AG04450 (cell line): ENCODE results near the gene ECSIT. TPM values are rescaled to one million over a fixed set of nuclear protein-coding genes. Genes with fewer than 3 reads are reported as not detected.

Source experiments
- CTCF ChIA-PET: fragments of 300-600, 350-600 bp; formaldehyde crosslinking; extraction: SDS; loops from one replicate; lab custom pipeline; 2022; ENCODE audit warnings: antibody characterized with exemption, inconsistent platforms; lab: Charles Lee
- POLR2A ChIA-PET: fragments of 350-600 bp; formaldehyde crosslinking; extraction: SDS; loops from one replicate; lab custom pipeline; 2021; ENCODE audit warnings: antibody characterized with exemption, inconsistent platforms; lab: Yijun Ruan, JAX
- DNase-seq: peaks from one replicate; pipeline ENCODE4 v3.0.0-alpha.2; 2011; ENCODE audit warnings: low read depth, low spot score
- H3K27ac ChIP-seq: one replicate; pipeline ENCODE4 v1.5.1; 2012; ENCODE audit warnings: low read depth, low read length, control low read depth
- H3K27me3 ChIP-seq: one replicate; pipeline ENCODE4 v1.6.0; 2012; ENCODE audit warnings: low read length; ENCODE audit not compliant: control insufficient read depth, insufficient read depth
- H3K4me3 ChIP-seq: 2 replicates; pipeline ENCODE4 v1.5.1; 2011; ENCODE audit warnings: mild to moderate bottlenecking, low read depth, low read length, control low read depth
- H3K9me3 ChIP-seq: 2 replicates; pipeline ENCODE4 v1.5.1; 2012; ENCODE audit warnings: low read length; ENCODE audit not compliant: control insufficient read depth, insufficient read depth
- polyA plus RNA-seq: library from polyadenylated mRNA; depleted of rRNA; stranded (reverse); fragments of >200 nt; gene quantifications from 2 replicates; pipeline ENCODE4 v1.2.3, GENCODE V29; 2011
- TF ChIP-seq, protein P1 (sequence below): IDR thresholded peaks from 2 replicates; pipeline ENCODE4 v1.5.1; 2011; ENCODE audit warnings: low read depth, low read length, control low read depth, inconsistent platforms

The ECSIT gene
- polyA plus RNA-seq, 1 experiment: 28.2 TPM

DNA sequence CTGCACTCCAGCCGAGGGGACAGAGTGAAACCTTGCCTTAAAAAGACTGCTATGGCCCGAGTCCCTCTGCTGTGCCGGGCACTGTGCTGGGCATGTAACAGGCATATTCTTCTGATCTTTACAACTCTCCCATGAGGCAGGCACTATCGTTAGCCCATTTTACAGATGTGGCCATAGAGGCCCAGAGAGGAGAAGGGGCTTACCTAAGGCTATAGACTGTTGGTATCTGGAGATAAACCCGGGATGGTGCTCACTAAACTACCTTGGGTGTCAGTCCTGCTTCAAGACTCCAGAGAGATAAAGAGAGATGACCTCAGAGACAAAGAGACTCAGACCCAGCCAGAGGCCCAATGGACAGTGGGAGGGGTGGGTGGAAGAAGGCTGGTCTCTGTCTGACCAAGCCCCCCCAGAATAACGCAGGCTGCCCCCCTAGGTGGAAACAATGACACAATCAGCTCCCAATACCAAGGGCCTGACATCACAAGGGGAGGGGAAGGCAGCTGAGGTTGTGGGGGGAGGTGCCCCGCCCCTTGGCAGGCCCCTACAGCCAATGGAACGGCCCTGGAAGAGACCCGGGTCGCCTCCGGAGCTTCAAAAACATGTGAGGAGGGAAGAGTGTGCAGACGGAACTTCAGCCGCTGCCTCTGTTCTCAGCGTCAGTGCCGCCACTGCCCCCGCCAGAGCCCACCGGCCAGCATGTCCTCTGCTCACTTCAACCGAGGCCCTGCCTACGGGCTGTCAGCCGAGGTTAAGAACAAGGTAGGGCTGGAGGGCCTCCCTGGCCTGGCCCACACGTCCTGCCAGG, 9.5 kb upstream of the ECSIT start, which contains the start of gene CNN1:
TSS of gene CNN1 (plus strand) at position 620 of the 805 bp plus-strand sequence. CDS start at position 697, 77 bp downstream.
- peak within 1 kb of the TSS; percentile 61 for H3K4me3 ChIP-seq
- no peaks in the 10 kb centered on the region for H3K27me3 ChIP-seq
- DNase-seq: peak; percentile 74

DNA sequence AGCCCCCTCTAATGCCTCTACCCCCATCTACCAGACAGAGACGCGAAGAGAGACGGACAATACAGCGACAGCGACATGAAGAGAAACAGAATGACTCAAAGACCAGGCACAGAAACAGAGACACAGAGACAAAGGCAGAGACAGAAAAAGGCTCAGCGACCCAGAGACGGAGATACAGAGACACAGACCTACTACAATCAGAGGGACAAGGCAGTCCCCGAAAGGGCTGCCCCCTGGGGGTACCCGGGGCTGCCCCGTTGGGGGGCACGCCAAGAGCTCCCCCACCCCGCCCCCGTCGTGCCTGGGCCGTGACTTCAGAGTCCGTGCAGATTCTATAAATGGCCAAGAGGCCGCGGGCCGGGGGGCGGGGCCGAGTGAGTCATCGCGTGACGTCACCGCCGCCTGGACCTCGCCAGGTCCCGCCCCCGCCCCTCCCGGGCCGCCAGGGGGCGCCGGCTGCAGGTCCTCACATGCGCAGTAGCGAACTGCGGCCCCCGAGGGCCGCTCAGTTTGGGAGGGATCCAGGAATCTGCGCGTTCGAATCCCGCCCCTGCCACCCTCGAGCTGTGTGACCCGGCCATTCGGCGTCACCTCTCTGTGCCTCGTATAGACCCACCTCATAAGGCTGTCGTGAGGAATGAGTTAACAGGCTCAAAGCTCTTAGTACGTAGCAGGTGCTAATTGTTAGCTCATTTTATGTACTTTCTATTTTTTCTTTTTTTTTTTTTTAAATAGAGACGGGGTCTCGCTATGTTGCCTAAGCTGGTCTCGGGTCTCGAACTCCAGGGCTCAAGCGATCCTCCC, 7.1 kb upstream of the ECSIT start:
- Histone ChIP-seq H3K27ac (peak overlapping the region; percentile 81), H3K9me3 (no peaks in the 10 kb centered on the region), H3K27me3 (no peaks in the 10 kb centered on the region), H3K4me3 (peak overlapping the region; percentile 50)
- TF ChIP-seq, protein P1, sequence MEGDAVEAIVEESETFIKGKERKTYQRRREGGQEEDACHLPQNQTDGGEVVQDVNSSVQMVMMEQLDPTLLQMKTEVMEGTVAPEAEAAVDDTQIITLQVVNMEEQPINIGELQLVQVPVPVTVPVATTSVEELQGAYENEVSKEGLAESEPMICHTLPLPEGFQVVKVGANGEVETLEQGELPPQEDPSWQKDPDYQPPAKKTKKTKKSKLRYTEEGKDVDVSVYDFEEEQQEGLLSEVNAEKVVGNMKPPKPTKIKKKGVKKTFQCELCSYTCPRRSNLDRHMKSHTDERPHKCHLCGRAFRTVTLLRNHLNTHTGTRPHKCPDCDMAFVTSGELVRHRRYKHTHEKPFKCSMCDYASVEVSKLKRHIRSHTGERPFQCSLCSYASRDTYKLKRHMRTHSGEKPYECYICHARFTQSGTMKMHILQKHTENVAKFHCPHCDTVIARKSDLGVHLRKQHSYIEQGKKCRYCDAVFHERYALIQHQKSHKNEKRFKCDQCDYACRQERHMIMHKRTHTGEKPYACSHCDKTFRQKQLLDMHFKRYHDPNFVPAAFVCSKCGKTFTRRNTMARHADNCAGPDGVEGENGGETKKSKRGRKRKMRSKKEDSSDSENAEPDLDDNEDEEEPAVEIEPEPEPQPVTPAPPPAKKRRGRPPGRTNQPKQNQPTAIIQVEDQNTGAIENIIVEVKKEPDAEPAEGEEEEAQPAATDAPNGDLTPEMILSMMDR: peak; percentile 82
- POLR2A ChIA-PET: interaction anchor here (1.1 kb wide), 2 partner anchors 23 to 155 kb away, joined by 3 read pairs; partner anchors contain the start of gene ELOF1
- CTCF ChIA-PET: interaction anchor here (0.6 to 2.3 kb wide), 25 partner anchors 8 to 1079 kb away, joined by 3 to 22 read pairs (median 5); partner anchors contain the start of gene ELOF1
- peak; percentile 70 for DNase-seq

More for the DNA sequence above, 9.5 kb upstream of the ECSIT start, which contains the start of gene CNN1:
- Histone ChIP-seq H3K9me3 (no peaks in the 10 kb centered on the region), H3K27ac (peak within 1 kb of the TSS; percentile 89)
- TF ChIP-seq, protein P1: no peak
- POLR2A ChIA-PET: interaction anchor here (0.5 to 1.3 kb wide), 3 partner anchors 10 to 131 kb away, joined by 3 to 7 read pairs (median 3); partner anchors contain the start of genes ECSIT and ELOF1
- CTCF ChIA-PET: interaction anchor here (1.4 kb wide), 1 partner anchor 20 kb away, joined by 3 read pairs; the partner anchor contains the start of gene ELOF1

- TF ChIP-seq, protein P1: no peak
- POLR2A ChIA-PET: no interaction called here
- Histone ChIP-seq H3K4me3 (no peak overlapping the region), H3K9me3 (no peaks in the 10 kb centered on the region; the same call in 1 of the 2 replicates), H3K27ac (no peak overlapping the region), H3K27me3 (no peaks in the 10 kb centered on the region)
- CTCF ChIA-PET: interaction anchor here (0.6 to 2.3 kb wide), 2 partner anchors 24 to 496 kb away, joined by 3 to 22 read pairs; partner anchors contain the start of gene ELOF1
- no peak for DNase-seq
Measured at GRCh38 chr19:11534948-11535347, 6.0 kb upstream of the ECSIT start.

- no peak for DNase-seq
- CTCF ChIA-PET: no interaction called here
- H3K27ac ChIP-seq: no peak overlapping the region
- no peaks in the 10 kb centered on the region for H3K27me3 ChIP-seq
- POLR2A ChIA-PET: no interaction called here
- TF ChIP-seq, protein P1: no peak
- no peaks in the 10 kb centered on the region; the same call in 1 of the 2 replicates for H3K9me3 ChIP-seq
- no peak overlapping the region for H3K4me3 ChIP-seq
Measured at GRCh38 chr19:11534538-11534937, 5.6 kb upstream of the ECSIT start.
